SKM-1 treated with dmso at 0.1 percent for 144 hours (cell line): ENCODE results near the gene LRRC40.
"Not testable (repeated sequence)": the region's sequence is repeated elsewhere in the genome, so short reads cannot be mapped to it uniquely, and the experiment has no call there.

Experiments
- DNase-seq: peaks from one replicate; lab custom pipeline; 2025; ENCODE audit not compliant: unreplicated experiment; lab: John Stamatoyannopoulos, UW

LRRC40 gene

GRCh38 chr1:70205434-70206118 is at the start of gene LRRC40:
Gene LRRC40, minus strand, starts transcription at chr1:70205579. Its CDS starts 39 bp downstream, at chr1:70205540.
- peak; percentile 85 for DNase-seq

GRCh38 chr1:70248729-70249128 is 43.4 kb upstream of the LRRC40 start:
- DNase-seq = no peak

DNA sequence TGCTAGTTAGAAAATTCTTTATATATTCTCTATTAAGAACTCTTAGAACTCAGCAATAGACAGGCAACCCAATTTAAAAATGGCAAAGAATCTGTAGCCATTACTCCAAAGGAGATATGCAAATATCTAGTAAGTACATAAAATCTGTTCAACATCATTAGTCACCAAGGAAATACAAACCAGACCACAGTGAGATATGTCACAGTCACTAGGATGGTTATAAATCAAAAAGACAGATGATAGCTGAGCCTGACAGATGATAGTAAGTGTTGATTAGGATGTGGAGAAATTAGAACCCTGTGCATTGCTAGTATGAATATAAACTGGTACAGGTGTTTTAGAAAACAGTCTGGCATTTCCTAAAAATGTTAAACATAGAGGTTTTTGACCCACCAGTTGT is 42.4 kb upstream of the LRRC40 start:
- DNase-seq = no peak

- no peak for DNase-seq
Observed at GRCh38 chr1:70247122-70247521, 41.7 kb upstream of the LRRC40 start.

- DNase-seq = no peak
Observed at GRCh38 chr1:70239940-70240339, 34.6 kb upstream of the LRRC40 start.

GRCh38 chr1:70234733-70235132 is 29.4 kb upstream of the LRRC40 start:
- DNase-seq = no peak

GRCh38 chr1:70231475-70231874 is 26.1 kb upstream of the LRRC40 start:
- DNase-seq = no peak

GRCh38 chr1:70228670-70229069 is 23.3 kb upstream of the LRRC40 start:
- no peak for DNase-seq

- no peak for DNase-seq
Observed at GRCh38 chr1:70227439-70227838, 22.1 kb upstream of the LRRC40 start.

- DNase-seq = no peak
Observed at GRCh38 chr1:70224954-70225353, 19.6 kb upstream of the LRRC40 start.

GRCh38 chr1:70222716-70223235 is 17.4 kb upstream of the LRRC40 start:
- DNase-seq = no peak

DNA sequence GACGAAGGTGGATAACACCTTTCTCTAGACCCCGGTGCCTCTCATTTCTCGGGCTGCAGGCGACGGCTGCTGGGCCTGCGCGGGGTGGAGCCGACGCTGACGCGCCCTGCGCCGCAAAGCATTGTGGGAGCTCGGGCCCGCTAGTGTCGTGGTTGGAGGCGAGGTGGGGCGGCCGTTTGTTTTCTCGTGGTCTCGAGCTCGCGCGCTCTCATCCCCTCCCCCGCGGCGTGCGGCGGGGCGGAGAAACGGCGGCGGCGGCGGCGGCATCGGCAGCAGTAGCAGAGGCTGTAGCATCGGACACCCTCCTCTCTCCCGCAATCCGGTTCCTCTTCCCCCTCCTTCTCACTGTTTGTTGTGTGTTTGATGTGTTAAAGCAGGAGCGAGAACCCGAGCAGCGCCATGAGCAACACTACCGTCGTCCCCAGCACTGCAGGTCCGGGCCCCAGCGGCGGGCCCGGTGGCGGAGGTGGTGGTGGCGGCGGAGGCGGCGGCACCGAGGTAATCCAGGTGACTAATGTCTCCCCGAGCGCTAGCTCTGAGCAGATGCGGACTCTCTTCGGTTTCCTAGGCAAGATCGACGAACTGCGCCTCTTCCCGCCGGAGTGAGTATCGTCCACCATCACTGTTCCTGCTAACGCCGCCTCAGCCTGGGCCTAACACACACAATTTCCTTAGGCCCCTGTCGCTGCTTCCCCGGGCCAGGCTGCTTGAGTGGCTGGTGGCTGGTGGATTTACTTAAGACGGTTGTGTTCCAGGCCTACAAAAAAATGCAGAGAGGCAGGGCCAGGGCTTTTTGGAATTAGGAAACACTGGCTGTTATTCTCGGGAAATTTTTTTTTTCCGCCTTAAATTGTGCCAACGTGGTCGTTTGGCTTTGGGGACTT is 16.1 kb upstream of the LRRC40 start, which contains the start of gene SRSF11:
TSS of gene SRSF11 (plus strand) at position 143 of the 884 bp plus-strand sequence. CDS start at position 400, 257 bp downstream.
- DNase-seq = peak; percentile 87

- no peak for DNase-seq
Observed at GRCh38 chr1:70220517-70221237, 15.3 kb upstream of the LRRC40 start.

- DNase-seq = no peak
Observed at GRCh38 chr1:70220015-70220414, 14.6 kb upstream of the LRRC40 start.

GRCh38 chr1:70211541-70211940 is 6.2 kb upstream of the LRRC40 start:
- no peak for DNase-seq

- no peak for DNase-seq
Observed at GRCh38 chr1:70210820-70211219, 5.4 kb upstream of the LRRC40 start.

GRCh38 chr1:70208292-70208691 is 2.9 kb upstream of the LRRC40 start:
- DNase-seq = no peak

DNA sequence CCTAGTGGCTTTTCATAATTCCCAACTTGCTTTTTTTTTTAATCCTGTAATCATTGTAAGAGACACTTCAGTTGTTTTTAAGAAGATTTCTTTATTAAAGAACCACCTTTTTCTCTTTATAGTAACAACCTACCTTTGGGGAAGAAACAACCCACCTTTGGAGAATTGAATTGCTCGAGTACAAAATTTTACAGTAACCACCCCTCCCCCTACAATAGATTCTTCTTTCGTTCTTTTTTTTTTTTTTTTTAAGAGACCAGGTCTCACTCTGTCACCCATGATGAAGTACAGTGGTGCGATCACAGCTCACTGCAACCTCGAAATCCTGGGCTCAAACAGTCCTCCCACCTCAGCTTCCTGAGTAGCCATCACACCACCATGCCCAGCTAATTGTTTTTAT is 2.1 kb upstream of the LRRC40 start:
- DNase-seq = no peak

DNA sequence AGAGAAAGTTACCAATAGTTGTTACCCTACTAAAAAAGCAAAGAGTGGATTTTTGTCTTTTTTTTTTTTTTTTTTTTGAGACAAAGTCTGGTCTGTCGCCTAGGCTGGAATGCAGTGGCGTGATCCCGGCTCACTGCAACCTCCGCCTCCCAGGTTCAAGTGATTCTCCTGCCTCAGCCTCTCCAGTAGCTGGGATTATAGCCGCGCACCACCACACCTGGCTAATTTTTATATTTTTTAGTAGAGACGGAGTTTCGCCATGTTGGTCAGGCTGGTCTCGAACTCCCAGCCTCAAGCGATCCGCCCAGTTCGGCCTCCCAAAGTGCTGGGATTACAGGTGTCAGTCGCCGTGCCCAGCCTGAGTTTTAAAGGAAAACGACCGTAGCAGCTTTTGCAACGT is 1.5 kb upstream of the LRRC40 start:
- not testable (repeated sequence) for DNase-seq

- DNase-seq = no peak
Observed at GRCh38 chr1:70205071-70205433, 327 bp downstream of the LRRC40 start.

GRCh38 chr1:70204600-70204999 is 779 bp downstream of the LRRC40 start:
- no peak for DNase-seq
